Activated naive CD4-positive, alpha-beta T cell treated with Interleukin-2 at 50 U/mL for 16 hours (primary cell): ENCODE results near the gene LOXL4.

Source experiments
- DNase-seq: peaks from one replicate; pipeline ENCODE4 v3.0.0-alpha.2; 2020

The LOXL4 gene

DNA sequence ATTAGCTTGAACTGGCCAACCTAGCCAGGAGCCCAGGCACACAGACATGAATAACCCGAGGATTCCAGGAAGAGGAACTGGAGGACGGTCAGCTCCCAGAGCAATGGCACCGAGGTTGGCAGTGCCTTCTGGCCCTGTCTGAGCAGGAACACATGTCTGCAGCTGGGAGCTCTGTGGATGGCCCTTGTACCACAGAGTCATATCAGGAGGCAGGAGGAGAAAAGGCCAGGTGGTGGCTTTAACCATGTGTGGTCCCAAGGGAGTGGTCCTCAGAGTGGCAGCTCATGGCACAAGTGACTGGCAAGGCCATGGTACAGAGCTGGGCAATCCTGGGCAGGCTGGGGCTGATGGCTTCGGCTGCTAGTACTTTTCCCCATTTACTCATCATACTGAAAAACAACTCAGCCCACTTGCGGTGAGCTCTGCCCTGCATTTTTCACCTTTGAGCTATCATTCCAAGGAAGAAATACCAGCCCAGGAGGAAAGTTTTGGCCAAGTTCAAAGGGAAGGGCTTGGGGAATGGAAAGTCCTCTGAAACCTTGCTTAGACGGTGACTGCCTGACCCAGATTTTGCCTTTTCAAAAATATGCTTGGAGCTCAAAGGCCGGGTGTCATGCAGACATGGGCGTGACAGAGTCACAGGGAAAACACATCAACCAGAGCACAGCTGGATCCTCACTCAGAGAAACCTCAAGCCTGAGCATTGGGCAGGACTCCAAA, 25.7 kb upstream of the LOXL4 start:
- no peak for DNase-seq

DNA sequence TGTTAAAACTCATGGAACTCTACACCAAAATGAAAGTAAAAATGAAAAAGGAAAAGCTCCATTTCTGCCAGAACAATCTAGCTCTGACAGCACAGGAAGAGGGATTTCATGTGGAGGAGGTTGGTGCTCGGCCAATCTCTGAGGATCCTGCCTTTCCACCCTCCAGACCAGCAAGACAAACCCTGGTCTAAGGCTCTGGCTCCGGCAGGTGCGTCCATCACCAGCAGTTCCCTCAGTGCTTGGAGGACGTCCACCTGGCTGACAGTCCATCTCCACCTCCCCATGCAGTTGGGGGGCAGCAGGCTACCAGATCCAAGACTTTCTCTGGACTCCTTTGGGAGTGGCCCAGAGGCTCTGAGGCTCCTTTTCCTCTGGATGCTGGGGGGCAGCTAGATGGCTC, 25.0 kb upstream of the LOXL4 start:
- DNase-seq: no peak

DNA sequence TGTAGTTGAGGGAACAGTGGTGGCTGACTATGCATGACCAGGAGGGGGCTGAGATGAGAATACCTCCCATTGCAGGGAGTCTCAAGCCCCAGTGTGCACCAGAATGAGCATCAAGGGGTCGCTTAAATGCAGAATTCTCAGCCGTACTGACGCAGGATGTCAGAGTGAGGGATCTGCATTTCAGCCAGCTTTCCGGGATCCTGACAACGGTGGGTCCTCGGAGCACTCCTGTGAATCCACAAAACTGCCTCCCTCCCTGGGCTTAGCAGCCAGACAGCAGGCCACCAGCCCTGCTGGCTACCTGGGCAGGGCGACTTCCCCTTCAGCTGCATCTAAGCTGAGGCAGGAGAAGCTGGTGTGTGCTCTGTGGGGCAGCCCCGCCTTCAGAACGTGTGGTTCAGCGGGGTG, 21.8 kb upstream of the LOXL4 start:
- DNase-seq: no peak

DNA sequence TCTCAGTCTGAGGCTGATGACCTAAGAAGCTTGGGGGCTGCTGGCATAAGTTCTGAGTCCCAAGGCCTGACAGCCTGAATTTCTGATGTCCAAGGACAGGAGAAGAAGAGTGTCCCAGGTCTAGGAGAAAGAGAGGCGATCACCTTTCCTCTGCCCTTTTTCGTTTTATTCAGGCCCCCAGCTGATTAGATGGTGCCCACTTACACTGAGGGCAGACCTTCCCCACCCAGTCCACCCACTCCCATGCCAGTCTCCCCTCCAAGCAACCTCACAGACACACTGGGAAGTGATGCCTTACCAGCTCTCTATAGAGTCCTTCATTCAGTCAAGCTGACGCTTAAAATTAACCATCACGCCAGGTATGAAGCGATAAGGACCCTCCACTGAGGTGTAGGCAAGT, 19.3 kb upstream of the LOXL4 start:
- DNase-seq: no peak

DNA sequence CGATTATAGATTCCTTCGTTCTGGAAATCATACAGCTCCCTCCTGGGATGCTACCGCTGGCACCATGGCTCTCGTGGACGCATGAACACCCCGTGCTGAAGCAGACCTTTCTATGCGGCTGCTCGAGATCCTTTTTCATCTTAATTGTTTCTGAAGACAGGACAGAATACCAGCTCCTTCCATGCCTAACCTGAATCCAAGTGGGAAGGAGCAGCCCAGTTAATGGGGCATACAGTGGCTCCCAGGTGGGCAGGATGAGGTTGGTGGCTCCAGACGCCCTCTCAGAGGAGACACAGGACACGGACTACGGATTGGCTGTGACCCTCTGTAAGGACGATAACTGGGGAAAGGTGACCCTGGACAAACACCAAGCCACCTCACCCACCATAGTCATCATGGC, 18.4 kb upstream of the LOXL4 start:
- no peak for DNase-seq

DNA sequence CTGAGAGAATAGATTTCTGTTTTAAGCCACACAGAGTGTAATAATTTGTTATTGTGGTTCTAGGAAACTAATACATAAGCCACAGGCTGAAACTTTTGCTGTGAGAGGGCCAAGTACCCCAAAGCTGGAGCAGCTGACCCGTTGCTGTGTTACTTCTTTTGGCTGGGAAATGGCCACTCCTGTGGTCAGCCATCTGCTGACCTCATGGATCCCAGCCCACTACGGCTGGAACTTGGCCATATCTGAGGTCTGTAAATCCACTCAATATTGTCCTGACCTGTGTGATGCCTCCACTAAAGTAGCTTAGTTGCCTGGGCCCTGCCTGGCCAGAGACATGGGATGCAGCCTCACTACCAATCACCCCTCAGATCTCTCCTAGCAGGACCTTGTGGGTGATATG, 17.4 kb upstream of the LOXL4 start:
- DNase-seq: no peak

DNA sequence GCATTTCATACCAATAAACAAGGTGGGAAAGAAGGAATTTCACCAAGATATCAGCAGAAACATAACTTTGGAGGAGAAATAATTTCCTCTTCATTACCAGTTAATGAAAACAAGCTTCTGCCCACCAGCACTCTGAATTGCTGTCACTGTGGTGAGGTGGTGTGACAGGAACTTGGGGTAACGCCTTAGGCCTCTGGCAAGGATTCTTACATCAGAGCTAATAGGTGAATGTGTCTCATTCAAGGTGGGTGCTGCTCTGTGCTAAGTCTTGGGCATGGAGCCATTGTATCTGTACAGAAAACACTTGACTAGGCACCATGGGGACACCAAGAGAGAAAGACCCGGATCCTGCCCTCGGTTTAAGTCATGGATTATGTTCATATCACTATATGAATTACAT, 8.3 kb upstream of the LOXL4 start:
- DNase-seq: no peak

DNA sequence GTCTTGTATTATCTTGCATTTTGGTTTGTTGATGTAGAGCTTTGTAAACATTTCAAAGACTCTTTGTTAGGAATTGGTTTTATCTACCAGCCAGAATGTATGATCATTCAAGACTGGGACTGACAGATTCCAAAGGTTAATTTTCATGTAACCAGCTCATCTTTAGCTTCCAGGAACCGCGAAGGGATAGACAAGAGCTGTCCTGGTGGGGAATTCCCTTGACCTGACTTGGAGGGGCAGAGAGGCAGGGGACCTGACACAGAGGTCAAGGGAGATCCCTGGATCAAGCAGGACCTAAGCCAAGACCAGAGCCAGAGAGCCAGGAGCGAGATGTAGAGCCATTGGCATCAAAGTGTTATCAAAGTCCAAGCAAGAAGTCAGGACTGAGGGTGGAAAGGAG, 6.6 kb upstream of the LOXL4 start:
- no peak for DNase-seq

DNA sequence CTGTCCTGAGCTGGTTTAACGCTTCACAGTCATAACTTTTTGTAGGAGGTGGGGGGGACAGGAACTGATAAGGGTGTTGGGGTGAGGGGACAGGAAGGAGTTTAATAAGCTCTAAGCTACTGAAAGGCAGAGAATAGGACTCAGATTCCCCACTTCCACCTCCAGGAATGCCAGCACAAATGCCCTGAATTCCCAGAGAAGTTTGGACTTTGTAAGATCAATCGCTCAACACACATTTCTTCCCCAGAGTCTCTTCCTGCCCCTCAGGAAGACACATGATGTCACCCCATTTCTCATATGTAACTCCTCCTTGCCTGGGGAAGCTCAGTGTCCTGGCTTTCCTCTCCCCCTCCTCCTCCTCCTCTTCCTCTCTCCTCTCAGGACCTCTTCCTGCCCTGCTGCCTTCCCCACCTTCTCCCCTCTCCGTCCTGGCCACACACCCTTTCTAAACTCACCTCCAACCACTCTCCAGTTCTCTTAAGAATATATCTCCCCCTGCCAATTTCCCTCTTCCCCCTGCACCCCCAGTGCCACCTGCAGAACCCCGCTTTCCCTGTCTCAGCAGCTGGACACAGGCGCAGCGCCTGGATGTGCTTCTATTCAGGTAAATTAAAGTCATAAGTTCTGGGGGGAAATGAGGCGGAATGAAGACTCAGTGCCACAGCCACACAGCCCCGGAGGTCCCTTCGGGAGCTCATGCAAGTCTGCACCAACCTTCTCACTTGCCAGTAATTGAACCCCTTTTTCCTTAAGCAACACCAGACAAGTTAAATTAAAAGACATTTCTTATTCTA, 5.3 kb upstream of the LOXL4 start:
- DNase-seq: no peak

DNA sequence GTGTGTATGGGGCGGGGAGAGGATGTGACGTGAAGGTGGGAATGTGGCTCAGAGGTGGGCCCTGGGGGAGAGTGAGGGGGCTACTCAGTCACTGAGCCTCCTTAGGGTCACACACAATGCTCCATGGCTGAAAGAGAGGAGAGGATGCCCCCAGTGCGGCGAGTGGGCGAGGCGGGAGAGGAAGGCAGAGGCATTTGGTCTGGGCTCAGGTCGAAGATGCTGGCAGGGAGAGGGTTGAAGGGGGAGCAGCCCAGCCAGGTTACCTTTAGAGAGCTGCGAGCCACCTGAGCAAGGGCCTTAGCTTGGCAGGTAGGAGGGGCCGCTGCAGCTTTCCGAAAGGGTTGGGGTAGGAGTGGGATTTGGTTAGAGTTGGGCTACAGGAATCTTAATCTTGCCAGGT, 4.7 kb upstream of the LOXL4 start:
- no peak for DNase-seq

DNA sequence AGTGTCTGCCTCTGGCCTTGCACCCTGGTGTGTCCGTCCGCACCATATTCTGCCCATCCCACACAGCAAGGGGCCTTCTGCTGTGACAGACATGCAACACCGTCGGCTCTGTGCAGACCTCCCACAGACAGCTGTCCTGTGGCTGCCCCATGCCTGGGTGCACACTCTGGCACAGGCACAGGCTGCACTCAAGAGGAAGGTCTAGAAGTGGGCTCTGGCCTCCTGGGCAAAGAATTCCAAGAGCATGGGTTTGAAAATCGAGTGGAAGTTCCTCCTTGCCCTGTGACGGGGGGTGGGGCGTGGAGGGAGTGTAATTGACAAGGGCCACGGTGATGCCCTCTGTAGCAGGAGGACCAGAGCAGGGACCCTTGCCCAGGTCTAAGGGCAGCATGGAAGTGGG, 4.3 kb upstream of the LOXL4 start:
- no peak for DNase-seq

DNA sequence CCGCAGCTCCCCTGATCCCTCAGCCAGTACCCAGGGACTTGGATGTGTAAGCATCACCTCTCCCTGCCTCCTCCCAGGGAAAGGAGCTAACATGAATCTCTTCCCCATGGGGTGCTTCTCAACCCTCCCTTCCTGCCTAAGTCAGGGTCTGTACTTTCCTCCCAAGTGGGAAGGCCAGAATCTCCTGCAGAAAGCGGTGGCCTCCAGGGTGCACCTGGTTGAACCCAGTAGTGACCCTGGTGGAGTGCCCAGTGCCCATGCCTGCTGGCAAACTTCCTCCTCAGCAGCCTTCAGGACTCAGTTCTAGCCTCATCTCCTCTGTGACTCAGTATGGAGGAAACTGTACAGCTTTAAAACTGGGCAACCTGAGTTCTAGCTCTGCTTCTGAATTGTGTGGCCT, 2.8 kb upstream of the LOXL4 start:
- DNase-seq: no peak

DNA sequence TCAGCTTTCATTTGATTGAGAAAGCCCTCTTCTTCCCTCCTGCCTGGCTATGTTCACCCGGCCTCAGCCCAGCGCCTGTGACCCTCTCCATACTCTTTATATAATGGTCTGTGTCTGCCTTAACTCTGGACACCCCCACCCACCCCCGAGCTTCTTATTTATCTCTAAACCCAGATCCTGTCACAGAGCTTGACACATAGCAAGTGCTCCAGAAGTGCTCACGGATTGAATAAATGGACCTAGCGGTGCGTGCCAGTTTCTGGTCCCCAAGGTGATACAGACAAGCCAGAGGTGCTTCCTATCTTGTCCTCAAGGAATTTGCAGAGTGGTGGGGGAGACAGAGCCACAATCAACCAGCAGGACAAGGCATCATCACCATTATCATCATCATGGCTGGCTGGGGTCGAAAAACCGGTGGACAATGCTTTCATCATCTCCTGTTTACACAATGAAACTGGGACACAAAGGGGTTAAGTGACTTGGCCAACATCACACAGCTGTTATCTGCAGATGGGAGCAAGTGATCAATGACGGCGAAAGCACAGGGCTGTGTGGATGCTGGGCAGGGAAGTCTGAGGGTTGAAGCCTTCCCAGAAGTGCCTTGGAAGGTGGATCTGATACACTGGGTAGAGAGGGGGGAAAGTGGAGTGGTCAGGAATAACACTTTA, 2.2 kb upstream of the LOXL4 start:
- DNase-seq: no peak

DNA sequence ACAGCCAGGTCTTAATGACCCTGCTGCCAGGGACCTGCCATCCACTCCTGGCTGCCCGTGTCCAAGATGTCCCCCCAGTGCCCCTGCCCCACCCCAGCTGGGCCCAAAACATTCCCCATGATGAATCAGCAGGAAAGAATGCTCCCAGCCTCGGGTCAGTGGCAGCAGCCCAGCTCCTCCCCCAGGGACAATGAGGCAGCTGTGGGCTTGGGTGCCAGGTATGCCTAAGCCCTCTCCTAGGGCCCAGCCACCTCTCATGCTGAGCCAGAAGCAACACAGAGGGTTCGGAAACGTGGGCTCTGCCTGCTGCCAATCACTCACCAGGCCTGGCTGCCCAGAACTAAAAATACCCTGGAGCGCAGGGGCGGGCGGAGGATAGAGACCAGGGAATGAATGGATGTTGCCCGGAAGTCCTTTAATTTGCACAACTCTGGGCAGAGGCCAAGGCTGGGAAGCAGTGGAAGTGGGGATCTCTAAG, 1.5 kb upstream of the LOXL4 start:
- DNase-seq: no peak

DNA sequence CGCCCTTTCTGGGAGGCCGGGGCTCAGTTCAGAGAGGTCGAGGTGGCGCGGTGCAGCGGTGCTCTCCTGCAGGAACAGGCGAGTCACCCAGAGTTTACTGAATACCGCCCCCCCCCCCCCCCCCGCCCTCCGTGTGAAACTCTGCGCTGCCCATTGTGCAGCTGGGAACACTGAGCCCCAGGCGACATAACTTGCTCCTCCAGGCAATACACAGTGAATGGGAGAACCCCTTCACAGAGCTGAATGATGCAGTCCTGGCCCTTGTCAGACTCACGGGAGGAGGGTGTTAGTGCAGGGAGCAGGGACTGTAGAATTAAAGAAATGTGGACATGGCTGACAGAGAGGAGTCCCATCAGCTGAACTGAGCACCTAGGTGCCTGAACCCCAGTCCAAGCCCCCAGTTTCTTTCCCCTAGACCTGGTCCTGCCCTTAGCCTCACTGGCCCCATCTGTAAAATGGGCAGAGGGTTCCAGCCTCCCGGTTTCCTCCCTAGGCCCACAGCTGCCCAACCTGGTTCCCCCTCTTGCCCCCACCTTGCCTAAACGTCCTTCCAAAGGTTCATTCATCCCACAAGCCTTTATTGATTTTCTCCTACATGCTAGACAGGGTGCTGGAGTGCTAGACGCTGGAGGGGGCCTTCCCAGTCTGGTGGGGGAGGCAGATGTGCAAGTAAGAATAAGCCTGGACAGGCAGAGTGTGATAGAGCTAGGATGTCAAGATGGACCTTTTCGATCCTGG, 869 bp upstream of the LOXL4 start:
- DNase-seq: no peak

DNA sequence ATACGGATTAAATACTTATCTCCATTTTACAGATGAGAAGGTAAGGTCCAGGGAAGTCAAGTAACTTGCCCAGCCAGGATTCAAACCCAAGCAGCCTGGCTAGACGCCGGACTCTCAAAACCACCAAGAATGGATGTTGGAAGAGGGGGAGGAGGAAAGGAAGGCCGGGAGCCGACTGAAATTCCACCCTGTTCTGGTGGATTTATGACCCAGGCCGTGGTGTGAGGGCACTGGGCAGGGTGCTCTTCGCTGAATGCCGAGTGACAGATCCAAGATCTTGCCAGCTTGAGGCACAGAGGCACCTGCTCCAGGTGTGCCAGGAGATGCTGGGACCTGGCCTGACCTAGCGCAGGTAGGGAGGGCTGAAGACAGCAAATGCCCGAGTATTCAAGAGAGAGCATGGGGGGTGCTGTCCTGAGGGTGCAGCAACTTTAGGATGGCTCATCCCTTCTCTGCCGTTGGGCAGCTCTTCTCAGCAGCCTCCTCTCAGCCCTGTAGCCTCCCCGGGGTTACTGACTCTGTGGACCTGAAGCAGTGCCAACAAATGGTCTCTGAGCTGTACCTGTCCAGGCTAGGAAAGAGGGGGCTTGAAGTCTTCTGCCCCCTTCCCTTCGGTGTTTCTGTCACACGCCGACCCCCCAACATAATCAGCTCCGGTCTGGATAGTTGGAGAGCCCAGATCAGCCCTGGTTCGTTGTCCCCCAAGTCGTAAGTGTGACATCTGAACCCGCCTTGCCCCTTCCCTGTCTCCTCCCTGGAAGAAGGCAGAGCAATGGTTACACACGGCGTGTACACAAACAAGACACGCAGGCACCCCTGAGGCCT, 713 bp downstream of the LOXL4 start:
- DNase-seq: no peak

DNA sequence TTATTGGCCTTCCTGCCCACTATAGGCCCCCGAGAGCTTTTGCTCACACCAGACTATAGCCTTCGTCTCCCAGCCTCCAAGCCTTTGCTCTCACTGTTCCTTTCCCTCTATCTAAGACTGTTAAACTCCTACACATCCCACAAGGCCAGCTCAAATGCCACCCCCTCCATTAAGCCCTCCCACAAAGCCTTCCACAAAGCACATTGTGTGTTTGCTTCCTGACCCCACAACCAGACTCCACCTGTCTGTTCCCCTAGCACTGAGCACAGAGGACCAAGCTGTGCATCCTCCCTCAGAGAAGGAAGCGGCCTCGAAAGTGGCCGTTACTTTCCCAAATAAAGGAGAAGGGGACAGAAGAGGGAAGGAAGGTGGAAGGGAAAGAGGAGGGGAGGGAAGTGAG, 1.3 kb downstream of the LOXL4 start:
- DNase-seq: no peak

DNA sequence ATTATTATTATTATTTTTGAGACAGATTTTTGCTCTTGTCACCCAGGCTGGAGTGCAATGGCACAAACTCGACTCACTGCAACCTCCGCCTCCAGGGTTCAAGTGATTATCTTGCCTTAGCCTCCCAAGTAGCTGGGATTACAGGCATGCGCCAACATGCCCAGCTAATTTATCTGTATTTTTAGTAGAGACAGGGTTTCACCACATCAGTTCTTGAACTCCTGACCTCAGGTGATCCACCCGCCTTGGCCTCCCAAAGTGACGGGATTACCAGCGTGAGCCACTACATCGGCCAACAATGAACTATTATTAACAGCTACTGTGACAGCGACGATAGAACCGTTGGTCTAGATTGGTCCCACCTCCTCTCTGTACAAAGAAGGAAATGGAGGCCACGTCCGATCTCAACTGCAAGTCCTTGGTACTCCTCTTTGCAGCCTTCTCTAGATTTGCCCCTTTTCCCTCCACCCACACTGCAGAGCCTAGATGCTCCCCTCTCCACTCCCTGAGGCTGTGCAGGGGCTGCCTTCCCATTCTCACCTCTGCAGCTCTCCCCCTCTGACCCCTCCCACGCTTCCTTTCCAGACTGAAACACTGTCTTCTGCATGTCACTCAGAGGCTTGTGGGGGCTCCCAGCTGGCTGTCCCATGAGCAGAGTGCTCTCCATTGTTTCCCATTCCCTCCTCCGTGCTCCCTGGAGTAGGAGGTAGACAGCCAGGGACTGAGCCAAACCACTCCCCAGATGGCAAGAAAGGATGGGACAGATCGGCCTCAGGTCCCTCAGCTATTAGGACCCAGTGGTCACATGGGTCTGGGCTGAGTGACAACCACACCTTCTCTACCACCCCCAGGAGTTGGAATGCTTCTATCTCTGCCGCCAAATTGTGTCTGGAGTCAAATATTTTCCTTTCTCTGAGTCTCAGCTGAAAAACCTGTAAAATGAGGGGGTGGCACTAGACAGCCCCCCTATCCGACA, 2.3 kb downstream of the LOXL4 start:
- DNase-seq: no peak

DNA sequence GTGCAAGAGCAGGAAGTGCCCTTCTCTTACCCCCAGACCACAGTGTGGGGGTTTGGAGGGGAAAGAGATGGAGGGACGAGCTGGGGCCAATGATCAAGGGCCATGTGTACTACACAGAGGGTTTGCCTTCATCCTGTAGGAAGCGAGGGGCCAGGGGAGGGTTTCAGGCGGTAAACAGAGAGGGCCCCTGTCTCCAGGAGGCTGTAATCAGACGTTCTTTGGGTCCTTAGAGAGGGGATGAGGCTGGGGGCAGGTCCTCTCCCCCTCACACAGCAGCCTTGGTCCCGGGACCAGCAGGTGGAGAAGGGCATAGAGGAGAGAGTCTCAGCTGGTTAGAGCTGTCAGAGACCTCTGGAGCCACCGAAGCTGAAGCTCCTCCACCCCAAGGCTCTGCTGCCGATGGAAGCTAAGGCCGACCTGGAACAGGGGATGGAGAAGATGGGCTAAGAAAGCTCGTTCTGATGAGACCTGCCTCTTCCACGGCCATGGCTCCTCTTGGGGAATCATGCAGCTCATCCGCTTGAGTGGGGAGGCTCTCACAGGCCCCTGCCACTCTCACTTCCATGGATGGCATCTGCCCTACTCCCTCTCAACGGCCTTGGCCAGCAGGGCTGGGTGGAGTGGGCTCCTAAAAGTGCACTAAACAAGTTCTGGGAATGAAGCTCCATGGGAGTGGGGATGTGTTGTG, 3.5 kb downstream of the LOXL4 start:
- DNase-seq: no peak

DNA sequence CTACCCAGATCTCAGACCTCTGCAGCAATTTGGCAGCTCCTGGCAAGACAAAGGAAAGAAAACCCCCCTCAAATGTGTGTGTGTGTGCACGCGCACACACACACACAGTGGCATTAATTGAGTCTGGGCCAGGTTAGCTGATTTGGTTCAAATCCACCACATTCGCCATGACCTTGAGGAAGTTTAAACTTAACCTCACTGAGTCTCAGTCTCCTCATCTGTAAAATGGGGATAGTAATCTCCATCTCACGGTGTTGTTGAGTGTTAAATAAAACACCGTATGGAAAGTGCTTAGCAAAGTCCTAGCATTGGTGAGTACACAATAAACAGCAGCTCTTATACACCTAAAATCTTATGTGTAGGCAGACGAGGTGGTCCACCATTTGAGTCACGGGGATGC, 4.9 kb downstream of the LOXL4 start:
- DNase-seq: no peak

DNA sequence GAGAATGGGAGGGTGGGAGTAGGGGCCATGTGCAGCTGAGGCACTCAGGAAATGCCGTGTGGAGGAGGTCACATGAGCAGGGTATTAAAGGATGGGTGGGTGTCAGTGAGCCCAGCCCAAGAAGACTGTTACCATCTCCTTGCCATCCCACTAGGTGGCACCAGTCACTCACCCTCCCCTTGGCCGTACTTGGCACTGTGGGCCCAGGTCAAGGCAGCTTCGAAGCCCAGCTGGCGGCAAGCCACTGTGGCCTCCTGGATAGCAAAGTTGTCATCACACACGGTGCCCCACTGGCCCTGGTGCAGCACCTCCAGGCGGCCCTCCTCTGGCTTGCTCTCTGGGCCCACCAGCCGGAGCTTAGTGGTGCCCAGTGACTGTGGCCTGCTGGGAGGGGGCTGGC, 5.4 kb downstream of the LOXL4 start:
- DNase-seq: no peak
